Stimulated activated CD4-positive, alpha-beta T cell treated with anti-CD3 and anti-CD28 coated beads, Interleukin-1b, Interleukin-23, amount 100 ng/mL, for 1 hour (primary cell): ENCODE results near the gene DNASE1L2.

Experiments
- DNase-seq, 2 donors: peaks; one replicate each; pipeline ENCODE4 v3.0.0-alpha.2; 2020; ENCODE audit warnings: low read depth in 2 of 2

DNASE1L2 gene

DNA sequence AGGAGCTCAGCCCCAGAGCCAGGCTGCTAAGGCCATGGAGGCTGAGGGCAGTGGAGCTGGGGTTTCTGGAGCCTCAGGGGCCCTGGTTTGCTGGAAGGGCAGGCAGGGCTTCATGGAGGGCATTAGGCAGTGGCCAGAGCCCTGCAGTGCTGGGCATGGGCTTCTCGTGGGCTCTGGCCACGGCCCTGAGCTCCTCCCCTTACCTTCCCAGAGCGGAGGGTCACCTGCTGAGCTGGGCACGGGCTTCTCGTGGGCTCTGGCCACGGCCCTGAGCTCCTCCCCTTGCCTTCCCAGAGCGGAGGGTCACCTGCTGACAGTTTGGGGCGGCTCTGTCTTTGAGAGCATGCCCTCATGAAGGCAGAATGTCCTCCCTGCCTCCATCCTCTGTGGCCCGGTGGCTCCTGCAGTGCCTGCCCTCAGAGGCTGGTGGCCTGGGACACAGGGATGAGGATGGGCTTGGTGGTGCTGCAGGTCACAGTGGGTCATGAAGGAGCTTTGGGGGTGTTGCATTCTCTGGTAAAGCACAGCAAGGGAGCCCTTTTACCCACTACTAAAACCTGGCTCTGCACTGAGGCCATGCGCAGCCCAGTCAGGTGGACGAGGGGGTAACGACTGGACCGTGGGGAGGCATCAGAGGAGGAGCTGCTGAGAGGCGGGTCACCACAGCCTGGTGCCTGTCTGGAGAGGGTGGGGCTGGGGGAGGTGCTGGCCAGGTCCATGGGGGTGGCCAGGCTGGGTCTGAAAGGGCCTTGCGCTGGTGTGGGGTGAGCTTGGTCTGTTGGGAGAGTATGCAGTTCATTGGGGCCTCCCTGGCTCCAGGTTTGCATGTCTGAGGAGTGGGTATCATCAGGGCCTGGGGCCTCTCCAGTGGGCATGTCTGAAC lies 34.6 kb downstream of the DNASE1L2 start:
- no peak for DNase-seq

DNA sequence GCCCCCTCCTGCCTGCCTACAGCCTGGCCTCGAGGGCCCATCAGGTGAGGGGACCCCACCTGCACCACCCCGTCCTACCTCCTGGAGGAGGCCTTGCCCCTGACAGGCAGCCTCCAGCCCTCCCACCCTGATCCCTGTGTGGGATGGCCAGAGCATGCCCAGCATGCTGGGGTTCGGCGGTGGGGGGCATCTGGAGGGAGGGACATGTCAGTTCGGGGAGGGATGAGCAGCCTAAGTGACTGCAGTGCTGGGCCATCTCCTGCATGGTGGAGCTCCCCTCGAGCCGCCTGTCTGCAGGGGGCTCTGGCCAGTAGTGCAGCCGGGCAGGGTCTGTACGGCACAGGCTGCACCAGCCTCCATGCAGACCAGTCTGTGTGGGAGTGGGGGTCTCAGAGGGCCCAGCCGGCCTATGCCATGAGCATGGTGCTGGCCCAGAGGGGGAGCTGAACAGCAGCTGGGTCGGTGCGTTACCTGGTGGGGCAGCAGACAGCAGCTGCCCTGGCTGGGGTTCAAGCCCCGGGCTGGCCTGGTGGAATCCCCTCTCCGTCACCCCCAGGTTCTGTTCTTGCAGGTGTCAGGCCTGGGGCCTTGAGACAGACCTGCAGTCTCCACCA lies 35.7 kb downstream of the DNASE1L2 start:
- DNase-seq, result no peak

DNA sequence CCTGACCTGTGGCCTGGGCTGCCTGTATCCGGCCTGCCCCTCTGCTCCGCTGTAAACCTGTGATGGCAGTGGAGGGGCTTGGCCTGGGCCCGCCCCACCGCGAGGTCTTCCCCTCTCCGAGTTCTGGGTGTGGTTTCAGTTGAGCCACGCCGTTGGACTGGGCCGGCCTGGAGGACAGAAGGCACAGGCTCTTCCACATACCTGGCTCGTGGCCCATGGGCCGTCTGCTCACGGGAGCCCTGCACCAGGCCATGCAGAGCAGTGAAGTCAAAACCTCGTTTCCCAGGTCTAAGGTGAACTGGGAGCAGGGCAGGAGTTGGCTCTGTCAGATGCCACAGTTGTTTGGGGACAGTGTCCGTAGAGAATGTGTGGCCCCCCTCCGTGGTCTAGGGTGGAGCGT lies 37.2 kb downstream of the DNASE1L2 start:
- DNase-seq, result no peak

DNA sequence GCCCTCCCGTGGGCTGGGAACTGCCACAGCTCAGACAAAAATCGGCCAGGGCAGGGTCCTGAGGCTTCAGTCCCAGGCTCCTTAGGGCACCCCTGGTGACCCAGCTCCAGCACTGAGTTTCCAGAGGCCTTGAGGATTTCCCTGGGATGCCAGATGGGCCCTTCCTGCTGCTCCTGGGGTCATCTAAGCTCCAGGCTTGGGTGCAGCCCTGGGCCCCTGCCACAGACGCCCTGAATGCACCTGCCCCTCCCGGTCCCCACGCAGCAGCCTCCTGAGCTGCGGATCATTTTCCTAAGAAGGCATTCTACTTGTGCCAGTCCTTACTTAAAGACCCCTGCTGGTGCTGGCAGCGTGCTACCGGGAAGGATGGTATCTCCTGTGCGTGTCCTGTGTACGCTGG lies 37.7 kb downstream of the DNASE1L2 start:
- no peak for DNase-seq

DNA sequence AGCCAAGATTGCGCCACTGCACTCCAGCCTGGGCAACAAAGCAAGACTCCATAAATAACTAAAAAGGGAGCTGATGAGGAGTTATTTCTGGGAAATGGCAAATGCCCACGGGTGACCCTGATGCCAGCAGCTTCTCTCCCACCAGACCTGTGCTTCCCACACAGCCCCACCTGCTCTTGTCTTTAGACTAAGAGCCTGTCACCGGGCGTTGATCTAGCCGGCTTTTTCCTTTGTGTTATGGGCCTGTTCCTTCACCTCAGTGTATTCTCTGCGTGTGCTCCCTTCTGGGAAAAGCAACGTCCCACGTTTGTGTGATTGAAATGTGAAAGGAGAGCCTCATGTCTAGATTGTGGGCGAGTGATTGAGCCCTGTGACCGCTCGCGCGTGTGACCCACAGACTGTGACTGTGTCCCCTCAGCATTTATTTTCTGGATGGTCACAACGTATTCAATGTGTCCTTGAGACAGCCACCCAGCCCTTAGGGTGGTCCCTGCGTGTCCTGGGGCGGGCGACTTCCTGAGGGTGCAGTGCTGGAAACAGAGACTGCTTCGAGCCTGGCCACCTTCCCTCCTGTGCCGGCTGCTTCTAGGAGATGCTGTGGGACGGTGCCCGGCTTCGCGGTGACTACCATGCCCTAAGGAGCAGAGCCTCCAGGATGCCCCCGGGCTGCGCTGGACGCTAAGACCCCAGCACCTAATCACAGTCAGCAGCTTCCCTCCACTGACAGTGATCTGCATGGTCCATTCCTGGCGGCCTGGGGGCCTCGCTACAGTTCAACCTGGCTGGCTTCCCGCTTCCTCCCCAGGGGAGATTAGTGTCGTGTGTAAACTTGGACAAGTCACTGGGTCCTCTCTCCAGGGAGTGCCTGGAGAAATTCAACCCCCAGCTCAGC lies 39.5 kb downstream of the DNASE1L2 start:
- DNase-seq, result no peak

DNA sequence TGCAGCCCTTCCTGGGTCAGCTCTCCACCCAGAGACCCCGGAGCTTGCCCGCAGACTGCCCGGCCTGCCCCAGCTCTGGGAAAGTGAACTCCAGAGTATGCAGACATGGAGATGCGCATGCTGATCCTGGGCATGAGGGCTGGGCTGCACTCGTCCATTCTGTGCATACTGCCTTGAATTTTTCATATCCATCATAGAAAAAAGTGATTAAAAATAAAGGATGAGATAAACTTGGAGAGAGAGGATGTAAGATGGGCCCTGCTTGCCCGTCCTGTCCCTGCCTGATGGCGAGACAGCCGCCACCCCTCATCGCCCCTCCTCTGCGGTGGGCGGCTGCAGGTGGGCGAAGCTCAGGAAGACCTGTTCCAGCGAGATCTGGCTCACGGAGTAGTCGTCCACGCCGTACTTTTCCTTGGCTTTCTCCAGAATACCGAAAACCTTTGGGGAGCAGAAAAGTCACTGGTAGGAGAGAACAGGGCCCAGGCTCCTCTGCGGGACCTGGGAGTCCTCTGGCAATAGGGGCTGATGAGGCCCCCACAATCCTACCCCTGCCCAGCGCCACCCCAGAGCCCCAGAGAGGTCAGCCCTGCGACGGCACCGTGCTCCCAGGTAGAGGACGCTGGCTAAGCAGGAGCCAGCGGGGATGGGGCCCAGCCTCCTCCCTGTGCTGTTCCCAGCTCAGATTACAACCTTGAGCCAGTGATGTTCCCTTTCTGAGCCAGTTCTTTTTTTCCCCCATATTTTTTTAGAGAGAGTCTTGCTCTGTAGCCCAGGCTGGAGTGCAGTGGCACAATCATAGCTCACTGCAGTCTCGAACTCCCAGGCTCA lies 40.3 kb downstream of the DNASE1L2 start:
- DNase-seq, result no peak

DNA sequence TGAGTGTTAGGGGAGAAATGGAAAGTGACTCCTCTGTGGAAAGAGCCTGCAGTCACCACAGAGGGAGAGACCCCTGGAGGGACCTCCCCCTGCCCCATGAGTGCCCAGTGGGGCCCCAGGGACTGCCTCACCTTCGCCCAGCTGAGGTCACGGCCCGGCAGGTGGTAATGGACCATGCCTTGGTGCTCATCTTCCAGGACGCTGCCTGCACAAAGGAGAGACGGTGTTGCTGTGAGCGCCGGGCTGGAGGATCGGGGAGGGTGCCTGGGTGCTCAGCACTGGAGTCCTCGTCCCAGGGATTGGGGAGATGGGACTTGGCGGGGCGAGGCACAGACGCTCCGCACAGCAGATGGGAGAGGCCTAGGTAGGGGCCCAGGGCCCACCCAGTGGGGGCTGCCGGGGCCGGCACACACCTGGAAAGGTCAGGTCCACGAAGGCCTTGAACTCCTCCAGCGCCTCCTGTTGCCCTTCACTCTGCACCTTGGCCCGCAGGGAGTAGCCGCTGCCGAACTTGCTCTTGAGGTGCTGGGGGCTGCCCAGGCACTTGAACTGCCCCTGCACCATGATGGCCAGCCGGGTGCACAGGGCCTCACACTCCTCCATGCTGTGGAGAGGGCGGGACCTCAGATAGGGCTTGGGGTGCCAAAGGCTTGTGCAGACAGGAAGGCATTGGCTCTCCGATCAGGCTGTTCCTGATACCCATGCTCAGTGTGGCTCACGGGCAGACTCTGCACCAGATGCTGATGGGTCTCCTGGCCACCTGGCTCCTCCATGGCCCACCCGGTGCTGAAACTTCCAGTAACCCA lies 41.4 kb downstream of the DNASE1L2 start:
- DNase-seq, result no peak

DNA sequence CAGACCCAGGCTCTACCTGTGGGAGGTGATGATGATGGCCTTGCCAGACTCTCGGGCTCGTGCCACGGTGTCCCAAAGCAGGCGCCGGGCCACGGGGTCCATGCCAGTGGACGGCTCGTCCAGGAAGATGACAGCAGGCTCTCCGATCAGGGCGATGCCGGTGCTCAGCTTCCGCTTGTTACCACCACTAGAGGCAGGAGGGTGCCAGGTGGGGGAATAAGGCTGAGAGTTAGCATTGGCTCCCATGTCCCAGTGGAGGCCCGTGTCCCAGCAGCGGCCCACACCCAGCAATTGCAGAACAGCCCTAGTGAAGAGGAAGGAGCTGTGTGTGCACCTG lies 42.0 kb downstream of the DNASE1L2 start:
- DNase-seq, result no peak

DNA sequence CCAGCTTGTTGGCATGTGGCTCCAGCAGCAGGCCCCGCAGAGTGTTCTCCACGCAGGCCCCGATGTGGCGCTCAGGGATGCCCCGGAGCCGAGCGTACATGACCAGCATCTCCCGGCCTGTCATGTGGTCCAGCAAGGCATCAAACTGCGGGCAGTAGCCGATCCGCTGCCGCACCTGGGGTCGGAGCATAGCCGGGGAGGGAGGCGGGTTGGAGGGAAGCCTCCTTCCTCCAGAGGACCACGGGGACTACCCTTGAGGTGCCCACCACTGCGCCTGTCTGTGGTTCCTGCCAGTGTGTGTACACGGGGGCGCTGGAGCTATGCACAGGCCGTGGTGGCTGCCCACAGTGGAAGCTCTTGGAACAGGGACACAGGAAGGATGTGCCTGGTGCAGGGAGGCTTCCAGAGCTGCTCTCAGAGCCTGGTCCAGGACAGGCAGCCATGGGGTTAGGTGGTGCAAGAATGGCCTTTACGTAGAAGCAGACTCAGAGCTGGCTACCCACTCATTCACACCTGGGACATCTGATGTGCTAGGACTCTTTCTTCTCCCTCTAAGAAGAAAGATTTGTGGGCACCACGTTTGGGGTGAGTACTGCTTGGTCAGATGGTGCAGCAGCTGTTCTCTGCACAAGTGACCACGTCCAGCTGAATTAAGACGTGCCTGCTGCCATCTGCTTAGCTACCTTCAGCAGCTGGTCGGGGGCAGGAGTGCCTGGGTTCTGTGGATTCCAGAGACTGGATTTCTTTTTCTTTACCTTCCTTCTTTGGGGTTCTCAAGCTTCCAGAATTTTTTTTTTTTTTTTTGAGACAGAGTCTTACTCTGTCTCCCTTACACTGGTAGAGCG lies 42.9 kb downstream of the DNASE1L2 start:
- no peak for DNase-seq

DNA sequence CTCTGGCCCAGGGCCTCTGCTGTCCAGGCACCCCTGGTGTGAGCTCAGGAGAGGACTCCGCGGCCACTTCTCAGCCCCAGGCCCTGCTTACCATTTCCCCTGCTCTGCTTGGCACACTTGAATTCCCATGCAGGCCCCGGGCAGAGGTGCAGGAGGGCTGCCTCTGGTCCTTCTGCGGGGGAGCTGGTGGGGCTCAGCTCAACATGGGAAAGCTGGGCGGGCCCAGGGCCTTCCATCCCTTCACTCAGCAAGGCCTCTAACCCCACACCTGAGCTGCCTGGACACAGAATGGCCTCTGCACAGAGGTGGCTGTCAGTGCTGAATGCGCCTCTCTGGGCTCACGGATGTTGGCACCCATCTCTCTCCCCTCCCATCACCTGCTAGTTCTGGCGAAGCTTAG lies 44.2 kb downstream of the DNASE1L2 start:
- DNase-seq, result no peak

DNA sequence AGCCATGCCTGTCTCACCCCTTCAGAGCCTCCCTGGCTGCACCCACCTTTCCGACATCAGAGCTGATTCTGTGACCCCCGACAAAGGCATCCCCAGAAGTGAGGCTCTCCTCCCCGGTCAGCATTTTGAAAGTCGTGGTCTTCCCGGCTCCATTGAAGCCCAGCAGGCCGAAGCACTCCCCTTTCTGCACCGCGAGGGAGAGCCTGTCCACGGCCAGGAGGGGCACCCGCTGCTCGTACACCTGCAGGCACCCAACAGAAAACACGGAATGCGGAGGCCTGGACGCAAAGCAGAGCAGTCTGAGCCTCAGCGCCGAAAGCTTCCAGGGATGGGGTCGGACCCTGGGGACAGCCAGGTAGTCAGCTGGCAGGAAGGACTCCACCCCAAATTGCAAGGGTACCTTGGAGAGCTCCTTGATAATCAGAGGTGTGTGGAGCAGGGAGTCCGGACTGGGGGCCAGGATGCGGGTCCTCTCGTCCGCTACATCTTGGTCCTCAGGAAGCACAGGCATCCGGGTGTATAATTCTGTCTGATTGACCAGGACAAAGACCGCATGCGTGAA lies 44.8 kb downstream of the DNASE1L2 start:
- DNase-seq, result no peak

DNA sequence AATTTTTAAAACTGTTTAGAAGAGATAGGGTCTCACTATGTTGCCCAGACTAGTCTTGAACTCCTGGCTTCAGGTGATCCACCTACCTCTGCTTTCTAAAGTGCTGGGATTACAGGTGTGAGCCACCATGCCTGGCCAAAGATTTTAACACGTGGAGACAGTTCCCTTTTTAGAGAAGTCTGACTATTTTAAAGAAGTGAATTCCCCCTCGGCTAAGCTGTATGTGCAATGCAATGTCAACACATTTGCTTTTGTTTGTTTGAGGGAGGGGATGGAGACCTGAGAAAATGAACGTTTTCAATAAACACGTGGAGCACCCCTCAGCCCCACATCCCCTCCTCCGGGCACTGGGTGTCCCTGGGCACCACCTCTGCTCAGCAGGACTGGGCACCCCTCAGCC lies 46.0 kb downstream of the DNASE1L2 start:
- no peak for DNase-seq

DNA sequence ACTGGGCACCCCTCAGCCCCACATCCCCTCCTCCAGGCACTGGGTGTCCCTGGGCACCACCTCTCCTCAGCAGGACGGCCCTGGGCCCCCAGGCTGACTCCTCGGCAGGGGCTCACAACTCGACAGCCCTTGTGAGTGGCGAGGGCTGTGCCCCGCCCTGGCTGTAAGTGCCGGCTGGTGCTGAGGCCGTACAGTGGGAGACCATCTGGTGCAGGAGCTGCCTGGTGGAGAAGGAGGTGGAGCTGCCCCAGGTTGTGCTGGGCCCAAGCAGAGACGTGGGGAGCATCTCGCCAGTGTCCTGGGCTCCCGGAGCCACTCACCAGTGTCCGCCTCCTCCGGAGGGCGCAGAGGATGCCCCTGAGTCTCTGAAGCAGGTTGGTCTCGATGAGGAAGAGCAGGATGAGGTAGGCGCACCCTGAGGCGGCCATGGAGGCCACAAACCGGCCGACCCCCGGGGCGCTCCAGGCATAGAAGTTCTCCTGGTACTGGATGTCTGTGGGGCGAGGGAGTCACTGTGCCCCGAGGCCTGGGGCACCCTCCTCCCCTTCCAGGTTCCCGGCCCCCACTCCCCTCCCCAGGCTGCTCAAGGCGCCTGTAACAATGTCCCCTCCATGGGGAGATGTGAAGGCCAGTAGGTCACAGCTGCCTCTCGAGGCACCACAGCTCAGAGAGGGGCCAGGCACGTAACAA lies 46.8 kb downstream of the DNASE1L2 start:
- DNase-seq, result no peak

DNA sequence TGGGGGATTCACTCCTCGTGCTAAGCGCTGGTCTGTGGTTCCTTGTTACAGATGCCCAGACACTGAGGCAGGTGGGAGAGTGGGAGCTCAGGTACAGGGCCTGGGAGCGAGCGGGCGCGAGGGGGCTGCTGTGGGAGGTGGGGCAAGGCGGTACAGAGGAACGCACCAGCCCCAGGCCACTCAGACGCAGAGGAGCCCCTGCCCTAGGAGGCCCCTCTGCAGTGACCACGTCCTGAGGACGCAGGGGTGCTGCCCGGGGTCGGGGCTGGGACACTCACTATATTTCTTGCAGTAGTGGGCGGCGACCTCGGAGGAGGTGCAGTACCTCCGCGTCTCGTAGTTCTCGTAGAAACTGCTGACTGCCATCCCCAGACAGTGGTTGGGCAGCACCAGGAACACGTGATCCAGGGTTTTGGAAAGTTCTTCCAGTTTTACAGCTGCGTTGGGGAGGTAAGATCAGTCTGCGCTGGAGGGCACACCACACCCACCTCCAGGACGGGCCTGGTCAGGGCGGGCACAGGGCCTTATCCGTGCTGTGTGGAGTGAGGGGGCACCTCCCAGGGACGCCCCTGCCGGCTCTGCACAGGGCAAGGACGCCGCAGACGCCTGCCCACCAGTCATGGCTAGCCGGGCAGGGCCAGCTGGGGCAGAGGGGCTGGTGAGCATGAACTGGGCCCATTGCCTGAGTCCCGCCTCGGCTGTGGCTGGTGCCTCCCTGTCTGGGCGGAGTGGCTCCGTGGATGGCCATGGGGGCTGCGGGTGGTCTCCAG lies 47.9 kb downstream of the DNASE1L2 start:
- DNase-seq, result no peak

DNA sequence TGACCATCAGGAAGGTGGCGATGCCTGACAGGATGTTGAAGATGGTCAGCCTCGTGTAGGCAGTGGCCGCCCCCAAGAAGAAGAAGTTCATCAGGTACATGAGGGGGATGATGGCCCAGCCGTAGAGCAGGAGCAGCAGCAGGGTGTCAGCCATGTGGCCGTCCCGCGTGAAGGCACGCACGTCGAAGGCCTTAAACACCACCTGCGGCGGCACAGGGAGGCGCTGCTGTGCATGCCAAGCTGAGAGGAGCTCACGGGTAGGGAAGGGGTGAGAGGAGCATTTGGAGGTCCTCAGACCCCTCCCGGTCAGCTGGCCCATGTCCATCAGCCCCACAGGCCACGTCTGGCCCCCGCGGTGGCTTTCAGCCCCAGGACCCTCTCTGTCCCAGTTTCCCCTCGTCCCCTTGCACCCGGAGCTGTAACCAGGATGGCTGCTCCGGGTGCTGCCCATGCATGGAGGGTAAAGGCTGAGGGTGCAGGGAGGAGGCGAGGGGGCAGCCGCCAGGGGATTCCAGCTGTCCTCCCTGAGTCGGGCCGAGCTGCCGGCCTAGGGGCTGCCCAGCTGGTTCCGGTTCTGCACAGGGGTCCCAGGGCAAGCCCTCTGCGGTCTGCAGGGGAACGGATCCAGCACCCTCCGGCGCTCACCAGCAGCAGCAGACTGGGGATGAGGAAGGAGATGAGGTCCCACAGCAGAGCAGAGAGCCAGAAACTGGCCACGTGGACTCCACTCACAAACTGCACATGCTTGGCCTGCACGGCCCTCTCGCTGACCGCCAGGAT lies 48.7 kb downstream of the DNASE1L2 start:
- DNase-seq, result no peak

DNA sequence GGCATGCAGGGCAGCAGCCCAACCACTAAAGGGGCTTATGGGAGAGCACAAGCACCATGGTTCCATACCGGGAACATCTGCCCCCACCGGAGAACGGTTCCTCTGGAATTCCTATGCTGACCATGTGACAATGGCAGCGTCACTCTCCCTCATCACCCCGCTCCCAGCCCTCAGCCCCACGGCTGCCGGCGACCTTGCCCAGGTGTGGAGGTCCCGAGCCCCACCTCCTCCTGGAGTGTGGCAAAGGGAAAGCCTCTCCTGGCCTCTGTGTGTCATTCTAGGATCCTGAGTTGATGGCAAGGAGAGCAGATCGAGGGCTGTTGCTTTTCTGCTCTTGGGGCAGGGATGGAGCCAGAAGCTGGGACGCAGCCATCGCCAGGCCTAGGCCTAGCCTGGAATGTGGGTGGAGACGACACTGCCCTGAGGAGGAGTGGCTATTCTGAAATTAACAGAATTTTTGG lies 49.5 kb downstream of the DNASE1L2 start:
- no peak for DNase-seq

DNA sequence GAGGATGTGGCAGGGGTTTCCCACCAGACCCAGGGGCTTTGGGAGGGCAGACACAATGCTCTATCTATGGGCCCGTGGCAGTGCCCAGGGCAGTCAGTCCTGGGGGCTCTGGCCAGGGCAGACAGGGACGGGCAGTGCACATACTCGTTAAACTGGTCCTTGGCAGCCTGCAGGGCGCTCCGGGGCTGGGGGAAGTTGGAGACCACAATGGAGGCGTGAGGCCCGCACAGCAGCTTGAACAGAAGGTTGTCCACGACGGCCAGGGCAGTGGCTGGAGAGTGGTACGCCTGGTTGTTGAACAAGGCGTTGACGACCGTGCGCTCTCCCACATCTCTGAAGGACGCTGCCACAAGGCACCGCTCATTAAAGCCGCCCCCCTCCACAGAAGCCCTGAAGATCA lies 50.3 kb downstream of the DNASE1L2 start:
- no peak for DNase-seq
